ENCODE results near the gene ANKRD9.

Gene ANKRD9

DNA sequence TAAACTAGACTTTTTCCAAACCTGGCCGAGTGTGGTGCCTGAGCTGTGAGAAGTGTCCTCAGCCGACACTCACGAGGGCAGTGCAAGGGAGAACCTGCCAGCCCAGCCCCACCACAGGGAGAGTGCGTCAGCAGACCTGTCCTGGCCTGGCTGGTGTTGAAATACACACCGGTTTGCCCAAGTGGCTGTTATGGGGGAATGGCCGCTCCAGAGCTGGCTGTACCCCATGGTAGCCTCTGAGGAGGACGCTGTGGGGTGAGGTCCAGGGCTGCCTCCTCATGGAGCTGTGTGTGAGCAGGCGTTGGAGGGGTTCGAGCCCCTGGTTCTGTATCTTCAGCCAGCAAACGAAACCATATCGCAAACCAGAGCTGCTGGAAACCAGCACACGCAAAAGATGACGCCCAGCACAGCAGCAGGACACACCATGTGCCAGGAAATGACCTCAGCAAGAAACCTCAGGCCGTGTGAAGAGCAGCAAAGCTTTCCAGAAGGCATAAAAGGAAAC lies 9.4 kb downstream of the ANKRD9 start:
- Histone ChIP-seq H3K4me1 (ENCODE audit: control extremely low read depth in 1 of 4, control insufficient read depth in 4 of 4, insufficient read depth in 4 of 4, low read length in 3 of 4) (peaks cover 0 to 11% (median 8%) of the 10 kb centered on the region in 4 experiments), H3K9me3 (ENCODE audit: control extremely low read depth in 1 of 5, control insufficient read depth in 4 of 5, insufficient read depth in 2 of 5, low read depth in 1 of 5, low read length in 4 of 5) (no peaks in the 10 kb centered on the region), H3K27ac (ENCODE audit: insufficient read depth in 1 of 2, low read depth in 1 of 2, low read length in 2 of 2, poor library complexity in 1 of 2, severe bottlenecking in 2 of 2) (no peak overlapping the region), H3K27me3 (replicated peaks in 2 of 5; ENCODE audit: control insufficient read depth in 4 of 5, insufficient read depth in 5 of 5, low read length in 4 of 5) (no peaks in the 10 kb centered on the region), H3K4me3 (ENCODE audit: control insufficient read depth in 1 of 7, extremely low read depth in 1 of 7, insufficient read depth in 4 of 7, low read depth in 2 of 7, low read length in 6 of 7) (no peak overlapping the region), H3K36me3 (ENCODE audit: control insufficient read depth in 4 of 4, insufficient read depth in 4 of 4, low read length in 3 of 4) (peaks cover 0 to 14% (median 8%) of the 10 kb centered on the region in 4 experiments)
- 82% methylated on average over 10 of the region's 14 CpGs for WGBS (ENCODE audit: insufficient coverage)
- peak; percentile 50 to 62 (median 52) for DNase-seq
- POLR2A ChIA-PET, result no interaction called here
- CTCF ChIA-PET, result interaction anchor here (0.8 to 1.1 kb wide), 4 partner anchors 16 to 201 kb away, joined by 3 to 4 read pairs (median 4); no protein-coding TSS in a partner anchor

DNA sequence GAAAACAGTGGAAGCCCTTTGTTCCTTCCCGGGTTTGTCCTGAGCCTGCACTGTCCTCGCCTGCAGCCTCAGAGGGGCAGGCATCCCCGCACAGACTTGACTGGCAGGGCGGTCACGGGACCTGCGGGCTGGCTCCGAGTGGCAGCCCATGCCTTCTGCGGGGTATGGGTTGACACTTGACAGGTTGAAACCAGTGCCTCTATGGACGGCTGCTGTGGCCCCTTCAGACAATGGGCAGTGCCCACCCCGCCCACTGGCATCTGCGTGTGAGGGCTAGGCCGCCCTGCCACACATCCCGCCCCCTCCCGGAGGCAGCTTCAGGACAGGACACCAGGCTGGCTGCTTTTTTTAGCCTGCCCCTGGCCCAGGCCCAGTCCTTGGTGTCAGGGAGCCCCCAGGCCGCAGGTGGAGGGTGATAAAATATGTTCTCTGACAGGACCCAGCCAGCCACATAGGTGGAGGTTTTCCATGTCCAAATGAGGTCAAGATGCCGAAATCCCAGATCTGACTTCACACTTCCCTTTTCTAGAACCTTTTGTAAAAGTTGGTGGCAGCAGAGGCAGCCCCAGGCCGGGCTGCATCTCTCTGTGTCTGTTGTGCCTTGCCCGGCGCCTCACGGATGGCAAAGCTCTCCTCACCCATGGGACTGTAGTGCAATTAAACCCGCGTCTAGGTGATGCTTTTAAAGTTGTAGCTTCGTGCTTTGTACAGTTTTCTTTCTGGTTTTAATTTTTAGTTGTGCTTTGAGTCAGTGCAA lies 10.0 kb downstream of the ANKRD9 start:
- H3K4me3 ChIP-seq (ENCODE audit: control insufficient read depth in 1 of 7, extremely low read depth in 1 of 7, insufficient read depth in 4 of 7, low read depth in 2 of 7, low read length in 6 of 7), result no peak overlapping the region
- ChIA-PET CTCF (interaction anchor here (0.9 to 1.1 kb wide), 3 partner anchors 16 to 61 kb away, joined by 3 to 4 read pairs (median 4); no protein-coding TSS in a partner anchor), POLR2A (no interaction called here)
- 96% methylated on average over 19 of the region's 23 CpGs for WGBS (ENCODE audit: insufficient coverage)
- DNase-seq, result no peak
- H3K36me3 ChIP-seq (ENCODE audit: control insufficient read depth in 4 of 4, insufficient read depth in 4 of 4, low read length in 3 of 4), result peaks cover 0 to 14% (median 8%) of the 10 kb centered on the region in 4 experiments
- no peak overlapping the region for H3K27ac ChIP-seq (ENCODE audit: insufficient read depth in 1 of 2, low read depth in 1 of 2, low read length in 2 of 2, poor library complexity in 1 of 2, severe bottlenecking in 2 of 2)
- H3K27me3 ChIP-seq (replicated peaks in 2 of 5; ENCODE audit: control insufficient read depth in 4 of 5, insufficient read depth in 5 of 5, low read length in 4 of 5), result no peaks in the 10 kb centered on the region
- H3K4me1 ChIP-seq (ENCODE audit: control extremely low read depth in 1 of 4, control insufficient read depth in 4 of 4, insufficient read depth in 4 of 4, low read length in 3 of 4), result peaks cover 0 to 11% (median 8%) of the 10 kb centered on the region in 4 experiments
- no peaks in the 10 kb centered on the region for H3K9me3 ChIP-seq (ENCODE audit: control extremely low read depth in 1 of 5, control insufficient read depth in 4 of 5, insufficient read depth in 2 of 5, low read depth in 1 of 5, low read length in 4 of 5)

DNA sequence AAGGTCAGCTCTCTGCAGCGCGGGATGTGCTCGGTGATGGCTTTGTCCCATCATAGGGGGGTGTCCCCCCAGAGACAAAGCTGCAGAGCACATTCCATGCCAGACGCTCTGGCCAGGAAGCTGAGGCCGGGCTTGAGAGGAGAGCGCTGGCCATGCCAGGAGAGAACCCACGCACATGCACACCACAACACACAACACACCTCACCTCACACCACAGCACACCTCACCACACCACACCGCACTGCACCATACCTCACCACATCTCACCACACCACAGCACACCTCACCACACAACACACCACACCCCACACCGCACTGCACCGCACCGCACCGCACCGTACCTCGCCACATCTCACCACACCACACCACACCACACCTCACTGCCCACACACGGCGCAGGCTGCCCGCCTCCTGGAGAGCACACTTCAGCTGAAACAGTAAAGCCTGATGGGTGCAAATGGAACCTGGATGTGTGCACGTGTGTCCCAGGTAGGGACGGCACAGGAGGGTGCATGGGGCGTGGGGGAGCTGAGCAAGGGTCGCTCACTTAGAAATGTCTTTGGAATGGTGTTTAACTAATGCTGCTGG lies 10.8 kb downstream of the ANKRD9 start:
- Histone ChIP-seq H3K9me3 (ENCODE audit: control extremely low read depth in 1 of 5, control insufficient read depth in 4 of 5, insufficient read depth in 2 of 5, low read depth in 1 of 5, low read length in 4 of 5) (no peaks in the 10 kb centered on the region), H3K36me3 (ENCODE audit: control insufficient read depth in 4 of 4, insufficient read depth in 4 of 4, low read length in 3 of 4) (peaks cover 0 to 14% (median 8%) of the 10 kb centered on the region in 4 experiments), H3K4me3 (ENCODE audit: control insufficient read depth in 1 of 7, extremely low read depth in 1 of 7, insufficient read depth in 4 of 7, low read depth in 2 of 7, low read length in 6 of 7) (no peak overlapping the region), H3K4me1 (ENCODE audit: control extremely low read depth in 1 of 4, control insufficient read depth in 4 of 4, insufficient read depth in 4 of 4, low read length in 3 of 4) (peaks cover 0 to 11% (median 8%) of the 10 kb centered on the region in 4 experiments), H3K27ac (ENCODE audit: insufficient read depth in 1 of 2, low read depth in 1 of 2, low read length in 2 of 2, poor library complexity in 1 of 2, severe bottlenecking in 2 of 2) (no peak overlapping the region), H3K27me3 (replicated peaks in 2 of 5; ENCODE audit: control insufficient read depth in 4 of 5, insufficient read depth in 5 of 5, low read length in 4 of 5) (no peaks in the 10 kb centered on the region)
- no peak for DNase-seq
- POLR2A ChIA-PET, result no interaction called here
- 98% methylated on average over 13 of the region's 21 CpGs for WGBS (ENCODE audit: insufficient coverage)
- CTCF ChIA-PET, result interaction anchor here (1.4 to 1.8 kb wide), 2 partner anchors 17 to 60 kb away, joined by 3 to 5 read pairs; no protein-coding TSS in a partner anchor

DNA sequence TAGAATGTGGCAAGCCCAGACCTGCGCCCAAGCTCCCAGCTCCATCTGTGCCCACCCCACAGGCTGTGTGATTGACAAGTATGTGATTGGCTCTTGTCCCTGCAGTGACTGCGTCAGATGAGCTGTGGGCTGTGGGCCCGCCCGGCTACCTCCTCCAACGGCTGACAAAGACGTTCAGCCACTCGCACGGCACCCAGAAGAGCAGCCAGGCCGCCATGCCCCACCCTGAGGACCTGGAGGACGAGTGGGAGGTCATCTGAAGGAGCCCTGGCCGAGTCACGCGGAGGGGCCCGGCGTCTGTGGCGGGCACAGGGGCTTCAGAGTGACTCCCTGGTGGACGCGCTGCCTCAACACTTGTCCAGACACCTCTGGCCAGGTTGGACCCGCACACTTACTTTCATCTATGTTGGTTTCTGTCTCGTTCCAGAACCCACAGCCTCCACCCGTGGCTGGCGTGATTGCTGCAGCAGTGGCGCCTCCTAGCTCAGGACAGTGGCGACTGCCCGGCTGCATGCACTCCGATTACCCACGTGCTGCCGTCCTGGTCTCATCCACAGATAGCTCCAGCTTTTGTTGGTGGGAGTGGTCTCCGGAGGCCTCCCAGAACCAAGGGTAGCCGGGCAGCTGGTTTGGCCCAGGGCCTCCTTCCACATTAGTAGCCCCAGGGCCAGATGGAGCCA lies 11.4 kb downstream of the ANKRD9 start:
- Histone ChIP-seq H3K4me3 (ENCODE audit: control insufficient read depth in 1 of 7, extremely low read depth in 1 of 7, insufficient read depth in 4 of 7, low read depth in 2 of 7, low read length in 6 of 7) (no peak overlapping the region), H3K27me3 (replicated peaks in 2 of 5; ENCODE audit: control insufficient read depth in 4 of 5, insufficient read depth in 5 of 5, low read length in 4 of 5) (no peaks in the 10 kb centered on the region), H3K36me3 (ENCODE audit: control insufficient read depth in 4 of 4, insufficient read depth in 4 of 4, low read length in 3 of 4) (peaks cover 0 to 14% (median 8%) of the 10 kb centered on the region in 4 experiments), H3K9me3 (ENCODE audit: control extremely low read depth in 1 of 5, control insufficient read depth in 4 of 5, insufficient read depth in 2 of 5, low read depth in 1 of 5, low read length in 4 of 5) (no peaks in the 10 kb centered on the region), H3K27ac (ENCODE audit: insufficient read depth in 1 of 2, low read depth in 1 of 2, low read length in 2 of 2, poor library complexity in 1 of 2, severe bottlenecking in 2 of 2) (no peak overlapping the region), H3K4me1 (ENCODE audit: control extremely low read depth in 1 of 4, control insufficient read depth in 4 of 4, insufficient read depth in 4 of 4, low read length in 3 of 4) (peaks cover 0 to 11% (median 7%) of the 10 kb centered on the region in 4 experiments)
- ChIA-PET CTCF (interaction anchor here (1.4 to 1.8 kb wide), 2 partner anchors 18 to 60 kb away, joined by 3 to 5 read pairs; no protein-coding TSS in a partner anchor), POLR2A (no interaction called here)
- DNase-seq, result no peak
- 96% methylated on average over 28 of the region's 30 CpGs for WGBS (ENCODE audit: insufficient coverage)

GRCh38 chr14:102496958-102497744 lies 12.4 kb downstream of the ANKRD9 start:
- Histone ChIP-seq H3K4me3 (ENCODE audit: control insufficient read depth in 1 of 7, extremely low read depth in 1 of 7, insufficient read depth in 4 of 7, low read depth in 2 of 7, low read length in 6 of 7) (no peak overlapping the region), H3K9me3 (ENCODE audit: control extremely low read depth in 1 of 5, control insufficient read depth in 4 of 5, insufficient read depth in 2 of 5, low read depth in 1 of 5, low read length in 4 of 5) (no peaks in the 10 kb centered on the region), H3K27ac (ENCODE audit: insufficient read depth in 1 of 2, low read depth in 1 of 2, low read length in 2 of 2, poor library complexity in 1 of 2, severe bottlenecking in 2 of 2) (no peak overlapping the region), H3K4me1 (ENCODE audit: control extremely low read depth in 1 of 4, control insufficient read depth in 4 of 4, insufficient read depth in 4 of 4, low read length in 3 of 4) (peaks cover 0 to 11% (median 7%) of the 10 kb centered on the region in 4 experiments), H3K36me3 (ENCODE audit: control insufficient read depth in 4 of 4, insufficient read depth in 4 of 4, low read length in 3 of 4) (peaks cover 0 to 14% (median 8%) of the 10 kb centered on the region in 4 experiments), H3K27me3 (replicated peaks in 2 of 5; ENCODE audit: control insufficient read depth in 4 of 5, insufficient read depth in 5 of 5, low read length in 4 of 5) (no peaks in the 10 kb centered on the region)
- POLR2A ChIA-PET, result no interaction called here
- 98% methylated on average over 40 of the region's 42 CpGs for WGBS (ENCODE audit: insufficient coverage)
- CTCF ChIA-PET, result interaction anchor here (1.4 to 1.8 kb wide), 2 partner anchors 19 to 59 kb away, joined by 3 to 5 read pairs; no protein-coding TSS in a partner anchor
- no peak for DNase-seq

GRCh38 chr14:102496331-102496691 lies 13.3 kb downstream of the ANKRD9 start:
- Histone ChIP-seq H3K27me3 (replicated peaks in 2 of 5; ENCODE audit: control insufficient read depth in 4 of 5, insufficient read depth in 5 of 5, low read length in 4 of 5) (no peaks in the 10 kb centered on the region), H3K9me3 (ENCODE audit: control extremely low read depth in 1 of 5, control insufficient read depth in 4 of 5, insufficient read depth in 2 of 5, low read depth in 1 of 5, low read length in 4 of 5) (no peaks in the 10 kb centered on the region), H3K4me3 (ENCODE audit: control insufficient read depth in 1 of 7, extremely low read depth in 1 of 7, insufficient read depth in 4 of 7, low read depth in 2 of 7, low read length in 6 of 7) (no peak overlapping the region), H3K36me3 (ENCODE audit: control insufficient read depth in 4 of 4, insufficient read depth in 4 of 4, low read length in 3 of 4) (peaks cover 0 to 14% (median 8%) of the 10 kb centered on the region in 4 experiments), H3K4me1 (ENCODE audit: control extremely low read depth in 1 of 4, control insufficient read depth in 4 of 4, insufficient read depth in 4 of 4, low read length in 3 of 4) (peaks cover 0 to 11% (median 7%) of the 10 kb centered on the region in 4 experiments), H3K27ac (ENCODE audit: insufficient read depth in 1 of 2, low read depth in 1 of 2, low read length in 2 of 2, poor library complexity in 1 of 2, severe bottlenecking in 2 of 2) (no peak overlapping the region)
- no peak for DNase-seq
- ChIA-PET CTCF (no interaction called here), POLR2A (no interaction called here)
- 95% methylated on average over 10 of the region's 11 CpGs for WGBS (ENCODE audit: insufficient coverage)
